Loucy (cell line): Measurements from ENCODE around the gene NOL4L.
"Not testable (repeated sequence)": the region's sequence is repeated elsewhere in the genome, so short reads cannot be mapped to it uniquely, and the experiment has no call there.

Experiments
- EZH2phosphoT487 ChIP-seq: fragments of 200-600 bp; IDR thresholded peaks from 2 replicates; pipeline ENCODE4 v1.6.1; 2018; ENCODE audit warnings: antibody characterized with exemption, mild to moderate bottlenecking, moderate library complexity, borderline replicate concordance
- TF ChIP-seq, protein P1 (sequence below): fragments of 200-600 bp; sonication (generic); conservative IDR thresholded peaks from 2 replicates; pipeline ENCODE4 v1.5.1; 2014; ENCODE audit warnings: mild to moderate bottlenecking, antibody characterized with exemption, low read length

GRCh38 chr20:32594669-32595068, 9.5 kb upstream of the NOL4L start:
- TF ChIP-seq, protein P1, sequence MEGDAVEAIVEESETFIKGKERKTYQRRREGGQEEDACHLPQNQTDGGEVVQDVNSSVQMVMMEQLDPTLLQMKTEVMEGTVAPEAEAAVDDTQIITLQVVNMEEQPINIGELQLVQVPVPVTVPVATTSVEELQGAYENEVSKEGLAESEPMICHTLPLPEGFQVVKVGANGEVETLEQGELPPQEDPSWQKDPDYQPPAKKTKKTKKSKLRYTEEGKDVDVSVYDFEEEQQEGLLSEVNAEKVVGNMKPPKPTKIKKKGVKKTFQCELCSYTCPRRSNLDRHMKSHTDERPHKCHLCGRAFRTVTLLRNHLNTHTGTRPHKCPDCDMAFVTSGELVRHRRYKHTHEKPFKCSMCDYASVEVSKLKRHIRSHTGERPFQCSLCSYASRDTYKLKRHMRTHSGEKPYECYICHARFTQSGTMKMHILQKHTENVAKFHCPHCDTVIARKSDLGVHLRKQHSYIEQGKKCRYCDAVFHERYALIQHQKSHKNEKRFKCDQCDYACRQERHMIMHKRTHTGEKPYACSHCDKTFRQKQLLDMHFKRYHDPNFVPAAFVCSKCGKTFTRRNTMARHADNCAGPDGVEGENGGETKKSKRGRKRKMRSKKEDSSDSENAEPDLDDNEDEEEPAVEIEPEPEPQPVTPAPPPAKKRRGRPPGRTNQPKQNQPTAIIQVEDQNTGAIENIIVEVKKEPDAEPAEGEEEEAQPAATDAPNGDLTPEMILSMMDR: not testable (repeated sequence)
- not testable (repeated sequence) for TF ChIP-seq EZH2phosphoT487
